HepG2 (cell line): ENCODE measurements around the gene C15orf62. TPM values are rescaled to one million over a fixed set of nuclear protein-coding genes. Genes with fewer than 3 reads are reported as not detected.

ENCODE experiments used
- ARHGAP35 ChIP-seq: sonication (generic); formaldehyde crosslinking; IDR thresholded peaks from 2 replicates; pipeline ENCODE4 v1.9.0; 2022; ENCODE audit warnings: mild to moderate bottlenecking, inconsistent platforms, moderate library complexity, missing genetic modification reagents, borderline replicate concordance
- ATF2 ChIP-seq: sonication (generic); formaldehyde crosslinking; IDR thresholded peaks from 2 replicates; pipeline ENCODE4 v1.4.0; 2020; ENCODE audit warnings: missing genetic modification reagents
- ETV5 ChIP-seq: IDR thresholded peaks from 2 replicates; pipeline ENCODE4 v1.6.1; 2018; ENCODE audit warnings: missing biosample characterization, missing genetic modification reagents, inconsistent platforms, borderline replicate concordance
- MED13 ChIP-seq: sonication (generic); formaldehyde crosslinking; IDR thresholded peaks from 2 replicates; pipeline ENCODE4 v1.5.0; 2020; ENCODE audit warnings: missing genetic modification reagents
- NR2C2 ChIP-seq: sonication (generic); formaldehyde crosslinking; IDR thresholded peaks from 2 replicates; pipeline ENCODE4 v1.4.0; 2020; ENCODE audit warnings: missing genetic modification reagents, mild to moderate bottlenecking, moderate library complexity, borderline replicate concordance
- SRSF9 ChIP-seq: fragments of 200-400 bp; formaldehyde crosslinking; IDR thresholded peaks from 2 replicates; pipeline ENCODE4 v1.6.1; 2018; ENCODE audit warnings: borderline replicate concordance, mild to moderate bottlenecking, low read depth, low read length; ENCODE audit not compliant: insufficient read depth, poor library complexity, severe bottlenecking
- ZBTB4 ChIP-seq: sonication (generic); formaldehyde crosslinking; IDR thresholded peaks from 2 replicates; pipeline ENCODE4 v1.4.0; 2020; ENCODE audit warnings: missing genetic modification reagents, mild to moderate bottlenecking, borderline replicate concordance
- ZNF354B ChIP-seq: sonication (generic); formaldehyde crosslinking; IDR thresholded peaks from 2 replicates; pipeline ENCODE4 v1.8.0; 2022; ENCODE audit warnings: mild to moderate bottlenecking, missing genetic modification reagents
- ZNF605 ChIP-seq: sonication (generic); formaldehyde crosslinking; IDR thresholded peaks from 2 replicates; pipeline ENCODE4 v1.8.0; 2022; ENCODE audit warnings: mild to moderate bottlenecking, missing genetic modification reagents
- ZNF777 ChIP-seq: sonication (generic); formaldehyde crosslinking; IDR thresholded peaks from 2 replicates; pipeline ENCODE4 v1.4.0; 2020; ENCODE audit warnings: missing genetic modification reagents
- ZSCAN25 ChIP-seq: sonication (generic); formaldehyde crosslinking; IDR thresholded peaks from 2 replicates; pipeline ENCODE4 v1.8.0; 2022; ENCODE audit warnings: mild to moderate bottlenecking, missing genetic modification reagents
- polyA plus RNA-seq, 8 experiments: library from polyadenylated mRNA; depleted of rRNA in 3 of 8; stranded (reverse) in 7 of 8; unstranded in 1 of 8; fragments of >200 nt; fragmentation: Illumina TruSeq in 4 of 8; extraction: Trizol in 4 of 8; gene quantifications; 2 replicates each; pipeline versions ENCODE4 v1.2.1 to v1.2.3, GENCODE V29; 2011 to 2016; ENCODE audit warnings: low read depth in 4 of 8, missing spikeins in 1 of 8, mixed read lengths in 1 of 8; ENCODE audit not compliant: insufficient read depth in 1 of 8
- total RNA-seq, 5 experiments: library from RNA; depleted of rRNA; stranded (reverse); fragments of >200 nt; fragmentation: Illumina TruSeq; extraction: Trizol; gene quantifications; 2 replicates each; pipeline ENCODE4 v1.2.3, GENCODE V29; 2016; ENCODE audit warnings: low read depth in 1 of 5
- TF ChIP-seq, protein P1 (sequence below): IDR thresholded peaks from 2 replicates; pipeline ENCODE4 v1.6.1; 2016; ENCODE audit warnings: missing compliant biosample characterization, missing genetic modification reagents, borderline replicate concordance
- TF ChIP-seq, protein P2 (sequence below): sonication (generic); formaldehyde crosslinking; IDR thresholded peaks from 2 replicates; pipeline ENCODE4 v1.5.1; 2020; ENCODE audit warnings: mild to moderate bottlenecking, missing genetic modification reagents, borderline replicate concordance
- TF ChIP-seq, protein P3 (sequence below): sonication (generic); formaldehyde crosslinking; IDR thresholded peaks from 2 replicates; pipeline ENCODE4 v1.5.0; 2020; ENCODE audit warnings: missing genetic modification reagents
- TF ChIP-seq, protein P4 (sequence below): sonication (generic); formaldehyde crosslinking; IDR thresholded peaks from 2 replicates; pipeline ENCODE4 v1.4.0; 2020; ENCODE audit warnings: mild to moderate bottlenecking, missing genetic modification reagents

The C15orf62 gene
- total and polyA plus RNA-seq, 2 of the 13 experiments (the other 11 are each of a cell fraction or from before 2014, with no cell fraction given): 0.51 to 1.1 TPM

- TF ChIP-seq ZNF777 (CRISPR knock-in tag) (peak; percentile 66), MED13 (CRISPR knock-in tag) (peak; percentile 5; the same call in 1 of the 2 replicates), ZNF354B (CRISPR knock-in tag) (0 out of 2 replicates have a peak, but pooled peaks have one; percentile 66), ATF2 (peak; percentile 51; the same call in 1 of the 2 replicates), NR2C2 (CRISPR knock-in tag) (peak; percentile 93), SRSF9 (no peak), ZBTB4 (CRISPR knock-in tag) (no peak), ZSCAN25 (CRISPR knock-in tag) (peak; percentile 97), ARHGAP35 (CRISPR knock-in tag) (peak; percentile 66; the same call in 1 of the 2 replicates), ZNF605 (CRISPR knock-in tag) (peak; percentile 44), ETV5 (CRISPR knock-in tag) (peak; percentile 48; the same call in 1 of the 2 replicates)
- TF ChIP-seq, protein P1, sequence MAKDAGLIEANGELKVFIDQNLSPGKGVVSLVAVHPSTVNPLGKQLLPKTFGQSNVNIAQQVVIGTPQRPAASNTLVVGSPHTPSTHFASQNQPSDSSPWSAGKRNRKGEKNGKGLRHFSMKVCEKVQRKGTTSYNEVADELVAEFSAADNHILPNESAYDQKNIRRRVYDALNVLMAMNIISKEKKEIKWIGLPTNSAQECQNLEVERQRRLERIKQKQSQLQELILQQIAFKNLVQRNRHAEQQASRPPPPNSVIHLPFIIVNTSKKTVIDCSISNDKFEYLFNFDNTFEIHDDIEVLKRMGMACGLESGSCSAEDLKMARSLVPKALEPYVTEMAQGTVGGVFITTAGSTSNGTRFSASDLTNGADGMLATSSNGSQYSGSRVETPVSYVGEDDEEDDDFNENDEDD (CRISPR knock-in tag): peak; percentile 78; the same call in 1 of the 2 replicates
- TF ChIP-seq, protein P2, sequence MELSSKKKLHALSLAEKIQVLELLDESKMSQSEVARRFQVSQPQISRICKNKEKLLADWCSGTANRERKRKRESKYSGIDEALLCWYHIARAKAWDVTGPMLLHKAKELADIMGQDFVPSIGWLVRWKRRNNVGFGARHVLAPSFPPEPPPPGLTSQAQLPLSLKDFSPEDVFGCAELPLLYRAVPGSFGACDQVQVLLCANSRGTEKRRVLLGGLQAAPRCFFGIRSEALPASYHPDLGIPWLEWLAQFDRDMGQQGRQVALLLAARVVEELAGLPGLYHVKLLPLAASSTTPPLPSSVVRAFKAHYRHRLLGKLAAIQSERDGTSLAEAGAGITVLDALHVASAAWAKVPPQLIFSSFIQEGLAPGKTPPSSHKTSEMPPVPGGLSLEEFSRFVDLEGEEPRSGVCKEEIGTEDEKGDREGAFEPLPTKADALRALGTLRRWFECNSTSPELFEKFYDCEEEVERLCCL (CRISPR knock-in tag): no peak
- TF ChIP-seq, protein P3, sequence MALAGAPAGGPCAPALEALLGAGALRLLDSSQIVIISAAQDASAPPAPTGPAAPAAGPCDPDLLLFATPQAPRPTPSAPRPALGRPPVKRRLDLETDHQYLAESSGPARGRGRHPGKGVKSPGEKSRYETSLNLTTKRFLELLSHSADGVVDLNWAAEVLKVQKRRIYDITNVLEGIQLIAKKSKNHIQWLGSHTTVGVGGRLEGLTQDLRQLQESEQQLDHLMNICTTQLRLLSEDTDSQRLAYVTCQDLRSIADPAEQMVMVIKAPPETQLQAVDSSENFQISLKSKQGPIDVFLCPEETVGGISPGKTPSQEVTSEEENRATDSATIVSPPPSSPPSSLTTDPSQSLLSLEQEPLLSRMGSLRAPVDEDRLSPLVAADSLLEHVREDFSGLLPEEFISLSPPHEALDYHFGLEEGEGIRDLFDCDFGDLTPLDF (CRISPR knock-in tag): peak; percentile 53; the same call in 1 of the 2 replicates
- TF ChIP-seq, protein P4, sequence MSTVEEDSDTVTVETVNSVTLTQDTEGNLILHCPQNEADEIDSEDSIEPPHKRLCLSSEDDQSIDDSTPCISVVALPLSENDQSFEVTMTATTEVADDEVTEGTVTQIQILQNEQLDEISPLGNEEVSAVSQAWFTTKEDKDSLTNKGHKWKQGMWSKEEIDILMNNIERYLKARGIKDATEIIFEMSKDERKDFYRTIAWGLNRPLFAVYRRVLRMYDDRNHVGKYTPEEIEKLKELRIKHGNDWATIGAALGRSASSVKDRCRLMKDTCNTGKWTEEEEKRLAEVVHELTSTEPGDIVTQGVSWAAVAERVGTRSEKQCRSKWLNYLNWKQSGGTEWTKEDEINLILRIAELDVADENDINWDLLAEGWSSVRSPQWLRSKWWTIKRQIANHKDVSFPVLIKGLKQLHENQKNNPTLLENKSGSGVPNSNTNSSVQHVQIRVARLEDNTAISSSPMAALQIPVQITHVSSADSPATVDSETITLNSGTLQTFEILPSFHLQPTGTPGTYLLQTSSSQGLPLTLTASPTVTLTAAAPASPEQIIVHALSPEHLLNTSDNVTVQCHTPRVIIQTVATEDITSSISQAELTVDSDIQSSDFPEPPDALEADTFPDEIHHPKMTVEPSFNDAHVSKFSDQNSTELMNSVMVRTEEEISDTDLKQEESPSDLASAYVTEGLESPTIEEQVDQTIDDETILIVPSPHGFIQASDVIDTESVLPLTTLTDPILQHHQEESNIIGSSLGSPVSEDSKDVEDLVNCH (CRISPR knock-in tag): no peak
These were observed 37.5 kb downstream of the C15orf62 start, which contains the start of the genes DNAJC17 and ZFYVE19 (continued) for GRCh38 chr15:40807028-40807887.
